Measurements from ENCODE around the gene STRA6.

GRCh38 chr15:74184582-74185091, 17.9 kb downstream of the STRA6 start:
- TF ChIP-seq POLR2AphosphoS5 (IDR thresholded peaks at IDR 0.05; ENCODE audit: borderline replicate concordance, low read depth, low read length) = no peak
- TF ChIP-seq EZH2 (IDR thresholded peaks at IDR 0.05) = no peak
- no peak for TF ChIP-seq FOXP2 (optimal IDR thresholded peaks at IDR 0.05; ENCODE audit: control extremely low read depth, extremely low read length, insufficient read depth)
